GM12878 (cell line): ENCODE data around the gene NELL1. TPM values are rescaled to one million over a fixed set of nuclear protein-coding genes. Genes with fewer than 3 reads are reported as not detected.

Experiments
- CBX3 ChIP-seq: fragments of 200-600 bp; sonication (generic); IDR thresholded peaks from 2 replicates; pipeline ENCODE4 v1.6.1; 2016; ENCODE audit warnings: low read depth, borderline replicate concordance
- POLR2AphosphoS2 ChIP-seq: IDR thresholded peaks from 2 replicates; pipeline ENCODE4 v1.6.1; 2011; ENCODE audit warnings: low read depth, mild to moderate bottlenecking, low read length, improper control_type of control experiment, moderate library complexity
- polyA plus RNA-seq, 11 experiments: library from polyadenylated mRNA; depleted of rRNA in 4 of 11; unstranded in 6 of 11; stranded (reverse) in 5 of 11; fragments of >200 nt; fragmentation: Nextera tagmentation in 4 of 11; fragmentation: Illumina TruSeq in 1 of 11; extraction: Ambion mirVana in 4 of 11; extraction: Trizol in 1 of 11; gene quantifications; 1 replicate in 1 of 11; 2 replicates in 10 of 11; pipeline versions ENCODE4 v1.2.1 to v1.2.3, GENCODE V29; 2011 to 2016; ENCODE audit warnings: inconsistent platforms in 2 of 11, missing spikeins in 2 of 11, low read depth in 1 of 11
- total RNA-seq, 4 experiments: library from RNA; depleted of rRNA in 3 of 4; stranded (reverse); fragments of >200 nt in 3 of 4; fragmentation: Illumina TruSeq in 1 of 4; extraction: Trizol in 1 of 4; gene quantifications; 2 replicates each; pipeline versions ENCODE4 v1.2.1 to v1.2.3, GENCODE V29; 2013 to 2021
- TF ChIP-seq, protein P1 (sequence below): IDR thresholded peaks from 2 replicates; pipeline ENCODE4 v1.6.1; 2012; ENCODE audit warnings: improper control_type of control experiment, low read depth, low read length; ENCODE audit not compliant: insufficient replicate concordance
- TF ChIP-seq, protein P2 (sequence below): fragments of 450-650 bp; IDR thresholded peaks from 2 replicates; pipeline ENCODE4 v1.6.1; 2018; ENCODE audit warnings: mild to moderate bottlenecking, low read depth, moderate library complexity; ENCODE audit not compliant: partially characterized antibody

Gene NELL1
- total and polyA plus RNA-seq, 10 of the 15 experiments (the other 5 are each of a cell fraction or from before 2014, with no cell fraction given) = 0.02 to 0.12 TPM; not detected in 8

GRCh38 chr11:21018248-21018647 lies 348.9 kb downstream of the NELL1 start (continued):
- TF ChIP-seq POLR2AphosphoS2 = no peak
- TF ChIP-seq, protein P1, sequence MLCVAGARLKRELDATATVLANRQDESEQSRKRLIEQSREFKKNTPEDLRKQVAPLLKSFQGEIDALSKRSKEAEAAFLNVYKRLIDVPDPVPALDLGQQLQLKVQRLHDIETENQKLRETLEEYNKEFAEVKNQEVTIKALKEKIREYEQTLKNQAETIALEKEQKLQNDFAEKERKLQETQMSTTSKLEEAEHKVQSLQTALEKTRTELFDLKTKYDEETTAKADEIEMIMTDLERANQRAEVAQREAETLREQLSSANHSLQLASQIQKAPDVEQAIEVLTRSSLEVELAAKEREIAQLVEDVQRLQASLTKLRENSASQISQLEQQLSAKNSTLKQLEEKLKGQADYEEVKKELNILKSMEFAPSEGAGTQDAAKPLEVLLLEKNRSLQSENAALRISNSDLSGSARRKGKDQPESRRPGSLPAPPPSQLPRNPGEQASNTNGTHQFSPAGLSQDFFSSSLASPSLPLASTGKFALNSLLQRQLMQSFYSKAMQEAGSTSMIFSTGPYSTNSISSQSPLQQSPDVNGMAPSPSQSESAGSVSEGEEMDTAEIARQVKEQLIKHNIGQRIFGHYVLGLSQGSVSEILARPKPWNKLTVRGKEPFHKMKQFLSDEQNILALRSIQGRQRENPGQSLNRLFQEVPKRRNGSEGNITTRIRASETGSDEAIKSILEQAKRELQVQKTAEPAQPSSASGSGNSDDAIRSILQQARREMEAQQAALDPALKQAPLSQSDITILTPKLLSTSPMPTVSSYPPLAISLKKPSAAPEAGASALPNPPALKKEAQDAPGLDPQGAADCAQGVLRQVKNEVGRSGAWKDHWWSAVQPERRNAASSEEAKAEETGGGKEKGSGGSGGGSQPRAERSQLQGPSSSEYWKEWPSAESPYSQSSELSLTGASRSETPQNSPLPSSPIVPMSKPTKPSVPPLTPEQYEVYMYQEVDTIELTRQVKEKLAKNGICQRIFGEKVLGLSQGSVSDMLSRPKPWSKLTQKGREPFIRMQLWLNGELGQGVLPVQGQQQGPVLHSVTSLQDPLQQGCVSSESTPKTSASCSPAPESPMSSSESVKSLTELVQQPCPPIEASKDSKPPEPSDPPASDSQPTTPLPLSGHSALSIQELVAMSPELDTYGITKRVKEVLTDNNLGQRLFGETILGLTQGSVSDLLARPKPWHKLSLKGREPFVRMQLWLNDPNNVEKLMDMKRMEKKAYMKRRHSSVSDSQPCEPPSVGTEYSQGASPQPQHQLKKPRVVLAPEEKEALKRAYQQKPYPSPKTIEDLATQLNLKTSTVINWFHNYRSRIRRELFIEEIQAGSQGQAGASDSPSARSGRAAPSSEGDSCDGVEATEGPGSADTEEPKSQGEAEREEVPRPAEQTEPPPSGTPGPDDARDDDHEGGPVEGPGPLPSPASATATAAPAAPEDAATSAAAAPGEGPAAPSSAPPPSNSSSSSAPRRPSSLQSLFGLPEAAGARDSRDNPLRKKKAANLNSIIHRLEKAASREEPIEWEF = no peak
- no peak for TF ChIP-seq CBX3
- TF ChIP-seq, protein P2, sequence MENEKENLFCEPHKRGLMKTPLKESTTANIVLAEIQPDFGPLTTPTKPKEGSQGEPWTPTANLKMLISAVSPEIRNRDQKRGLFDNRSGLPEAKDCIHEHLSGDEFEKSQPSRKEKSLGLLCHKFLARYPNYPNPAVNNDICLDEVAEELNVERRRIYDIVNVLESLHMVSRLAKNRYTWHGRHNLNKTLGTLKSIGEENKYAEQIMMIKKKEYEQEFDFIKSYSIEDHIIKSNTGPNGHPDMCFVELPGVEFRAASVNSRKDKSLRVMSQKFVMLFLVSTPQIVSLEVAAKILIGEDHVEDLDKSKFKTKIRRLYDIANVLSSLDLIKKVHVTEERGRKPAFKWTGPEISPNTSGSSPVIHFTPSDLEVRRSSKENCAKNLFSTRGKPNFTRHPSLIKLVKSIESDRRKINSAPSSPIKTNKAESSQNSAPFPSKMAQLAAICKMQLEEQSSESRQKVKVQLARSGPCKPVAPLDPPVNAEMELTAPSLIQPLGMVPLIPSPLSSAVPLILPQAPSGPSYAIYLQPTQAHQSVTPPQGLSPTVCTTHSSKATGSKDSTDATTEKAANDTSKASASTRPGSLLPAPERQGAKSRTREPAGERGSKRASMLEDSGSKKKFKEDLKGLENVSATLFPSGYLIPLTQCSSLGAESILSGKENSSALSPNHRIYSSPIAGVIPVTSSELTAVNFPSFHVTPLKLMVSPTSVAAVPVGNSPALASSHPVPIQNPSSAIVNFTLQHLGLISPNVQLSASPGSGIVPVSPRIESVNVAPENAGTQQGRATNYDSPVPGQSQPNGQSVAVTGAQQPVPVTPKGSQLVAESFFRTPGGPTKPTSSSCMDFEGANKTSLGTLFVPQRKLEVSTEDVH = no peak
